GM19239 (cell line): ENCODE data around the gene RHOBTB1.
A peak's percentile ranks its signal among the peaks of the same experiment; 100 is the strongest.

ENCODE experiments used
- DNase-seq: peaks from one replicate; pipeline ENCODE4 v3.0.0; 2011; ENCODE audit warnings: low spot score; ENCODE audit not compliant: insufficient read length
- FAIRE-seq: peaks from 2 replicates; lab custom pipeline; 2011; peaks lifted over from hg19 to GRCh38; lab: Jason Lieb, UNC

RHOBTB1 gene

GRCh38 chr10:60967260-60967659 is 23.3 kb upstream of the RHOBTB1 start:
- DNase-seq (no peak), FAIRE-seq (no peak)

GRCh38 chr10:60965696-60966095 is 21.7 kb upstream of the RHOBTB1 start:
- FAIRE-seq (no peak), DNase-seq (no peak)

DNA sequence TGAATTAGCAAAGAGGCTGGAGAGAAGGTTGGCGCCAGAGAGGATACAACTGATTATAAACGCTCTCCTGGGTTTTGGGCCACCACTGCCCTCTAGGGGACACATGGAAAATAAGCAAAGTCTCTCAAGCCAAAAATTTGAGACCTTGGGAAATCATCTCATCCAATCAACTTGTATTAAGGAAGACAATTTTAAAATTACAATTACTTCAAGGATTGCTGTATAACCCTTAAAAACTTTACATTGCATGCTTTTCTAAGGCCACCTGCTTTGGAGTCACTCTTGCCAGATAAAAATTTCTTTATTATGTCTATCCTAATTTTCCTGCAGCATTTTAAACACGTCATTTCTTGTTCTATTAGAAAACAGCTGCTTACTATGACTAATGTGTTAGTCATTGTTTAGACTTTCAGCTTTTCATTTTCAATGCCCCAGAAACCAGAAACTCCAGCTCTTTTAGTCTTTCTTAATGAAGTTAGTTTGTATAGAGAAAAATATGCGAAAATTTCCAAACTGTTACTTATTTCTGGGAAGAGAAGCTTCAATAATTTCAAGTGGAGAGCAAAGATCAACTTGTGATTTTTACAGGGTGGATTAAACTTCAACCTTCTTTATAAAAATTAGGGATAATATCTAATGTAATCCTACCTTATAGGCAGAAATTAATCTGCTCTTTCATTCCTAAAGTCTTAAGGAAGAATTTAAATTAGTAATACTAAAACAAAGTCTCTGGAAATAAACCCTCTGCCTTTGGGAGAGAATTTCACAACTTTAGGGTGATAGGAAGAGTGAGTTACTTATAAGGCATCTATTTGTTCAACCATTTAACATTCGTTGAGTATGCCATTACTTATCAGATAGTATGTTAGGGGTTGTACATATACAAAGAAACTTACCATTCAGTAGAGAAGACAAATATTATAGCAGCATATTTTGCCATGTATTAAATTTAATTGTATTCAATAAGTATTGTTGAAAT is 20.6 kb upstream of the RHOBTB1 start:
- FAIRE-seq (peak; percentile 89), DNase-seq (no peak)

- no peak for DNase-seq
- FAIRE-seq = no peak
These were observed 19.7 kb upstream of the RHOBTB1 start for GRCh38 chr10:60963441-60964256.

DNA sequence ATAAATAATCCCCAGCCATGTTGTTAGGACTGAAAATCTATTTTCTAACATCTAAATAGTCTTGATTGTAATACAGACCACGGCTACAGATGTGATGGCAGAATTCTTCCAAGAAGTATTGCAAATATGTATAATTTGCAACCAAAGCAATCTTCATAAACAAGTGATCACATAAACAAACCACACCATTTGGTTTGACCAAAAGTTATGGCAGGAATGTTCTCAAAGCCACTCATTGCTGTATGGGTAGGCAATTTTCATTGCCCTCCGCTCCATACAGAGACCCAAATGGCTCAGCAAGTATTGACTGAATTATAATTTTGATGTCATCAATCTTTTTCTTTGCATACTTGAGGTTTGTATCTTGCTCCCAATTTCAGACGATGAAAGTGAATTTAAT is 19.0 kb upstream of the RHOBTB1 start:
- no peak for FAIRE-seq
- DNase-seq = no peak

GRCh38 chr10:60960913-60961312 is 16.9 kb upstream of the RHOBTB1 start:
- no peak for DNase-seq
- FAIRE-seq = no peak

GRCh38 chr10:60960031-60960430 is 16.0 kb upstream of the RHOBTB1 start:
- FAIRE-seq (no peak), DNase-seq (no peak)

GRCh38 chr10:60958892-60959601 is 15.1 kb upstream of the RHOBTB1 start:
- DNase-seq (no peak), FAIRE-seq (no peak)

GRCh38 chr10:60957667-60958221 is 13.8 kb upstream of the RHOBTB1 start:
- DNase-seq = no peak
- FAIRE-seq = no peak

DNA sequence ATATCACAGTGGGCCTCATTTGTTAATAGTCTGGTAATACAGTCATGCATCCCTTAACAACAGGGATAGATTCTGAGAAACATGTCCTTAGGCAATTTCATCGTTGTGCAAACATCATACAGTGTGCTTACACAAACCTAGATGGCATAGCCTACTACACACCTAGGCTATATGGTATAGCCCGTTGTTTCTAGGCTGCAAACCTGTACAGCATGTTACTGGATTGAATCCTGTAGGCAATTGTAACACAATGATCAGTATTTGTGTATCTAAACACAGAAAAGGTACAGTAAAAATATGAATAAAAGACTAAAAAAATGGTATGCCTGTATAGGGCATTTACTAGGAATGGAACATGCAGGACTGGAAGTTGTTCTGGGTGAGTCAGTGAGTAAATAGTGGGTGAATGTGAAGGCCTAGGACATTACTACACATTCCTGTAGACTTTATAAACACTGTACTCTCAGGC is 12.0 kb upstream of the RHOBTB1 start:
- no peak for DNase-seq
- no peak for FAIRE-seq

DNA sequence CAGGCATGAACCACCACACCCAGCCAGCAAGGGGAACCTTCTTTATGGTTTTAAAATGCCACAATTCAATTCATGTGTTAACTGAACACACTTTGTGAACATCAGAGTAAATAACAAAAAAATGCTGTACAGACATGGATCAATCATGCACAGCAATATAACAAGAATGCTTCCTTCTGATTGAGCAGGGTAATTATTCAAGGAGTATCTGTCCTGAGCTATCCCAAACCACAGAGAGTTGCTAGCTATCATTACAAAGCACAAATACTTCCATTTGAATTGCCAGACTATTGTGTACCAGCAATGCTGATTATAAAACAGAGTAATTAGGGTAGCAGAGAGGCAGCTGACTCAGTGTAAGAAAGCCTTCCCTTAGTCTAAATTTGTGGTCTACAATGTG is 11.3 kb upstream of the RHOBTB1 start:
- DNase-seq = no peak
- FAIRE-seq = no peak

DNA sequence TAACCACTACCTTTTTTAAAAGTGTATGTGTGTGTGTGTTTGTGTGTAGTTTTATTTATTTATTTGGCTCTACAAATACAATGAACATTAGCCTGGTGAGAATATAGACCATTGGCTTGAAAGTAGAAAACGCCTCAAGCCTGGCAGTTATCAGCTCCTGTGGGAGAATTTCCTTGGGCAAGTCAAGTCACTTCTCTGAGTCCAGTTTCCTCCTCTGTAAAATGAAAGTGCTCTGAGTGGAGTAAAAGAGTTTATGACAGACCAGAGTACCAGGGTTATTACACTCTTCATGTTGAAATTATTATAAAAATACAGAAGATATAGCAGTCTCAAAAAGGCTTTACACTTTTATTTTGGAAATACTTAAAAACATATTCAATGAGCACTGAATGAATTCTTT is 10.1 kb upstream of the RHOBTB1 start:
- DNase-seq = no peak
- no peak for FAIRE-seq

DNA sequence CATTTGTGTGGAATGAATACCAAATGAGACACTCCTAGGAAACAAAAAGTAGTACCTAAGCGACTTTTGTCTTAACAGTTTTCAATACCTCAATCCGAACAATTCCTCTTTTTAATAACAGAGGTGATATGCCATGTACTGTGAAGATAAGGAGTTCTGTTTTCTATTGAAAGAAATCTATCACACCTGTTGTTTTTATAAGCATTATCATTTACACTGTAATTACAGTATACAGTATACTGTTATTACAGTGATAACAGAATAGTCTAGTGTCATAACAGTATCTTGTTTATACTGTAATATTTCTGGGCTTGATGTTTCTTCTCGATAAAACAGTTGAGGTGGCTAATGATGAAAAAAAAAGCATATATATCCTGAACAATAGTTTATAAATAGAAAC is 9.4 kb upstream of the RHOBTB1 start:
- no peak for DNase-seq
- FAIRE-seq = no peak

DNA sequence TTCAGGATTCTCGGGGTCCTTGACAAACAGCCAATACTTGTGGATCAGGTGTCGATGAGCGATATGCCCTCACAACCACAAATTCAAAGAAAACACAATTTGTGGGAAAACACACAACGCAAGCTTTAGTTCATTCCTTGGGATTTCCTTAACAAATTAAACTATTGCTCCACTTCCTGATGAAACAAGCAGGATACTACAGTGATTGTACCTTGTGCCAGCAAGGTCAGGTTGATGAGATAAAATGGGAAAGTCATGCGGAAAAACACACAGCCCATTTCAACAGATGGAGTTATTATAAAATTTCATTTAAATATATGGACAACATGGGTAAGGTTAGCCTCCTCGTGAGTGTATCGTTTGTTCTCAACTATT is 8.8 kb upstream of the RHOBTB1 start:
- DNase-seq (no peak), FAIRE-seq (no peak)

- FAIRE-seq (no peak), DNase-seq (no peak)
These were observed 8.3 kb upstream of the RHOBTB1 start for GRCh38 chr10:60952067-60952845.

DNA sequence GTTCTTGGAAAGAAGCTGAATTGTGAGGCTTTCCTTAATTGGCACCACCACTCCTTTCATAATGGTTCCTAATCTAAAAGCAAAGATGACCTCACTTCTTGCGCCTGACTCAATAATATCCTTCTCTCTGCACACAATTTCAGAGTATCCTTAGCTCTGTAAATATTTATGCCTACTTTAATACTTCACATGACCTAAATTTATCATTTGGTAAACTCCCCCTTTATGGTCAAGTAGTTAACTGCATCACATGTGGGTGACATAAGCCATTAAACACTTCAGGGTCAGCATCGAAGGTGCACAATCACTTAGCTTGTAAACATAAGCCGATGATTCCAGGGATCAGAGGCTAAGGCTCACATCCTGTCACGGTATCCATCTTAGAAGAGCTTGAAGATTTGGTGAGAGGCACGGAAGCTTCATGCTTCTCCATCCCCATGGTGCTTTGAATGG is 7.3 kb upstream of the RHOBTB1 start:
- DNase-seq (no peak), FAIRE-seq (no peak)

DNA sequence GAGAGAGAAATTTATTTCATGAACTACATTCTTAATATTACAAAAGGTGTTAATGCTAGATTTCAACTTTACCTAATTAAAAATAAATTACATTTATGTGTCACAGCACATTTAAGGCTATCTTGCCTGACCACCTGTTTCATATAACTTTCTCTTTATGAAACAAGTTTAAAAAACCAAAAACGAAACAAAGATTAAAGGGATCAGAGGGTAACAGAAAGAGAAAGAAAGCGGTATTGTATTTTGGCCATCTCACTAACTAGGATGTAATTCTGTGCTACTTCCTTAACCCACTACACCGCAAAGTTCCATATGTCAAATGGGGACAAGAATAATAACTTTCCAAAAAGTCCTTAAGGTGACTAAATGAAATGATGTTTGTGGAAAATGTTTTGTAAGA is 6.3 kb upstream of the RHOBTB1 start:
- FAIRE-seq (no peak), DNase-seq (no peak)

- DNase-seq = no peak
- no peak for FAIRE-seq
These were observed 4.9 kb upstream of the RHOBTB1 start for GRCh38 chr10:60948851-60949250.

- FAIRE-seq = no peak
- DNase-seq = no peak
These were observed 919 bp upstream of the RHOBTB1 start for GRCh38 chr10:60944910-60945297.
